ENCODE data around the gene RSPH6A. TPM values are rescaled to one million over a fixed set of nuclear protein-coding genes. Genes with fewer than 3 reads are reported as not detected.

The RSPH6A gene
- not detected for total RNA-seq

DNA sequence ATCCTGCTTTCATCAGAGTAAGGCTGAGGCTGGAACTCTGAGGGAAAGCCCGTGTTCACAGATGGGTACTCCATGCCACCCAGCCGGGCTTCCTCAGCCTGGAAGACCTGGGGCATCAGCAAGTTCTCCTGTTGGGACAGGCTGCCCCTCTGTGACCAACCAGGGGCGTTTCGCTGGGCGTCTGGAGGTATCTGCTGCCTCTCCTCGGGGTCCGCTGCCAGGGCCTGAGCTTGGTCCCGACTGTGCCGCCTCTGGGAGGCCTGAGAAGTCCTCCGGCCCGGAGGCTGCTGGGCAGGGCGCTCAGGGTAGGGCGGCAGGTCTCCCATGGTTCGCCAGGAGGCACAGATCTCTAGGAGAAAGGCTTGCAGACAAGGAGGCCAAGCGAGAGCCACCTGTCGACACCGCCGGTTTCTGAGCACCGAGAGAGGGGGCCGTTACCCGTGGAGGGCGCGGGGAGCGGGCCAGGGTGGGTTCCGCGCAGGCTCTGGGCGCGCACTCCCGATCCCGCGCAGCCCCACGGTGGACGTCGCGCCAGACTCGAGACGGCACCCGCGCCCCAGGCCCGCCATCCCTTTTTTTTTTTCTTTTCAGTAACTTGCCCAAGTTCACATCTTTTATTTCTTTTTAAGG, at the start of gene RSPH6A:
Gene RSPH6A, minus strand, starts transcription at position 458 of the 630 bp plus-strand sequence. Its CDS starts 132 bp downstream, at position 326.
- Histone ChIP-seq H3K27me3 (replicated peaks; ENCODE audit: insufficient read depth) (no peaks in the 10 kb centered on the region), H3K27ac (peak within 1 kb of the TSS; percentile 6 to 22), H3K4me1 (ENCODE audit: control insufficient read depth in 1 of 2, low read depth in 2 of 2) (peaks cover 0 to 17% of the 10 kb centered on the region in 2 donors), H3K36me3 (no peaks in the 10 kb centered on the region), H3K4me3 (peak within 1 kb of the TSS; percentile 63), H3K9me3 (no peaks in the 10 kb centered on the region)
- DNase-seq (ENCODE audit: low spot score) (no peak), ATAC-seq (ENCODE audit: insufficient number of reproducible peaks, low FRiP score, low read depth) (no peak)
- TF ChIP-seq, protein P1, sequence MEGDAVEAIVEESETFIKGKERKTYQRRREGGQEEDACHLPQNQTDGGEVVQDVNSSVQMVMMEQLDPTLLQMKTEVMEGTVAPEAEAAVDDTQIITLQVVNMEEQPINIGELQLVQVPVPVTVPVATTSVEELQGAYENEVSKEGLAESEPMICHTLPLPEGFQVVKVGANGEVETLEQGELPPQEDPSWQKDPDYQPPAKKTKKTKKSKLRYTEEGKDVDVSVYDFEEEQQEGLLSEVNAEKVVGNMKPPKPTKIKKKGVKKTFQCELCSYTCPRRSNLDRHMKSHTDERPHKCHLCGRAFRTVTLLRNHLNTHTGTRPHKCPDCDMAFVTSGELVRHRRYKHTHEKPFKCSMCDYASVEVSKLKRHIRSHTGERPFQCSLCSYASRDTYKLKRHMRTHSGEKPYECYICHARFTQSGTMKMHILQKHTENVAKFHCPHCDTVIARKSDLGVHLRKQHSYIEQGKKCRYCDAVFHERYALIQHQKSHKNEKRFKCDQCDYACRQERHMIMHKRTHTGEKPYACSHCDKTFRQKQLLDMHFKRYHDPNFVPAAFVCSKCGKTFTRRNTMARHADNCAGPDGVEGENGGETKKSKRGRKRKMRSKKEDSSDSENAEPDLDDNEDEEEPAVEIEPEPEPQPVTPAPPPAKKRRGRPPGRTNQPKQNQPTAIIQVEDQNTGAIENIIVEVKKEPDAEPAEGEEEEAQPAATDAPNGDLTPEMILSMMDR (IDR thresholded peaks at IDR 0.05): no peak

DNA sequence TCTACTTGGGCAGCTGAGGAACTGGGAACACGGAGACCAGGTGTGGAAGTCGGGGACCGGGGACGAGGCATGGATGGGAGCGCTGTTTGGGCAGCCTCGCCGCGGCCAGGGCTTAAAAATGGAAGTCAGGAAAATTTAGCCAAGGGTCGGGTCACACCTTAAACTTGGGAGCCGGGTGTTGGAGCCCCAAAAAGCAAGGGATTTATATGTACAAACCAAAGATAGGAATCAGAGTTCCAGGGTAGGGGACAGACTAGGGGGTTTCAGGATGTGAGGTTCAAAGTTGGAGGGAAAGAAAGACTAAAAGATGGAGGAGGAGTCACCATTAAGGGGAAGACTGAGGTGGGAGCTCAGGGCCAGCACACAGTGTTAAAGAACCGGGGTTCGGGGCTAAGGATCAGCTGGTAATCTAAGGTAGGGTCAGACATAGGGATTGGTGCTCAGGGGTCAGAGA, 49.5 kb upstream of the RSPH6A start:
- H3K4me3 ChIP-seq: peak overlapping the region; percentile 85
- no peaks in the 10 kb centered on the region for H3K36me3 ChIP-seq
- TF ChIP-seq, protein P1 (IDR thresholded peaks at IDR 0.05): no peak
- DNase-seq (ENCODE audit: low spot score): no peak
- H3K27ac ChIP-seq: no peak overlapping the region
- H3K27me3 ChIP-seq (replicated peaks; ENCODE audit: insufficient read depth): peaks cover 9% of the 10 kb centered on the region
- H3K9me3 ChIP-seq: no peaks in the 10 kb centered on the region
- no peak for ATAC-seq (ENCODE audit: insufficient number of reproducible peaks, low FRiP score, low read depth)
- H3K4me1 ChIP-seq (ENCODE audit: control insufficient read depth in 1 of 2, low read depth in 2 of 2): peaks cover 13 to 30% of the 10 kb centered on the region in 2 donors

DNA sequence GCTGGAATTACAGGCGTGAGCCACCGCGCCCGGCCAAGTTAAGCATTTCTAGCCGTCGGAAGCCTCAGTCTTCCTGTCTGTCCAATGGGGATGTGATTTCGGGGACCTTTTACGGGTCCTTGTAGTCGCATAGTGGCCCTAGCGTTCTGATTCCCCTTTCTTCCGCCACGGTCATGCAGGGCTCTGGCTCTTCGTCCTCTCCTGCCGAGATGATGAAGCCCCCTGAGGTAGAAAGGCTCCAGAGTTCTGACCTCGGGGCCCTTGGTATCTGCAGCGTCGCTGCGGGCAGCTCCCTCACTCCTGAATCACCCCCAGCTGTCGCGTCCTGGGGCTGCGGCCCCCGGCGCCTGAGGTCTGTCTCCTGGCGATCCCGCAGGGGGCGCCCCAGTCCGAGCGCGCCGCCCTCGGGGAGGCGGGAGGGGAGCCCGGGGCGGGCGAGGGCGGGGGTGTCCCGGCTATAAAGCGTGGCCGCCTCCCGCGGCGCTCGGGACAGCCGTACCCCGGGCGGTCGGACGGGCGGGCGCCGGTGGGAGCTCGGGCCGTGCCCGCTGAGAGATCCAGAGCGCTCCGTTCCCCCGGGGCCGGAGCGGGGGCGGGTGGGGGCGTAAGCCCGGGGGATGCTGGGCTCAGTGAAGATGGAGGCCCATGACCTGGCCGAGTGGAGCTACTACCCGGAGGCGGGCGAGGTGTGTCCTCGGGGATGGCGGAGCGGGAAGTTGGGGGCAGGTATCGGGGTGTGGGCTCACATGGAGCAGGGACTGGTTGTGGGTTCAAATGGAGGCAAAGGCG, 48.9 kb upstream of the RSPH6A start, which contains the start of gene FOXA3:
Gene FOXA3, plus strand, starts transcription at position 487 of the 789 bp plus-strand sequence. Its CDS starts 131 bp downstream, at position 618.
- H3K27me3 ChIP-seq (replicated peaks; ENCODE audit: insufficient read depth): peaks cover 9% of the 10 kb centered on the region
- ATAC-seq (ENCODE audit: insufficient number of reproducible peaks, low FRiP score, low read depth) (no peak), DNase-seq (ENCODE audit: low spot score) (no peak)
- TF ChIP-seq, protein P1 (IDR thresholded peaks at IDR 0.05): peak; percentile 38
- H3K27ac ChIP-seq: no peak within 1 kb of the TSS
- peak within 1 kb of the TSS; percentile 85 for H3K4me3 ChIP-seq
- peaks cover 13 to 30% of the 10 kb centered on the region in 2 donors for H3K4me1 ChIP-seq (ENCODE audit: control insufficient read depth in 1 of 2, low read depth in 2 of 2)
- no peaks in the 10 kb centered on the region for H3K9me3 ChIP-seq
- peaks cover 5% of the 10 kb centered on the region for H3K36me3 ChIP-seq

DNA sequence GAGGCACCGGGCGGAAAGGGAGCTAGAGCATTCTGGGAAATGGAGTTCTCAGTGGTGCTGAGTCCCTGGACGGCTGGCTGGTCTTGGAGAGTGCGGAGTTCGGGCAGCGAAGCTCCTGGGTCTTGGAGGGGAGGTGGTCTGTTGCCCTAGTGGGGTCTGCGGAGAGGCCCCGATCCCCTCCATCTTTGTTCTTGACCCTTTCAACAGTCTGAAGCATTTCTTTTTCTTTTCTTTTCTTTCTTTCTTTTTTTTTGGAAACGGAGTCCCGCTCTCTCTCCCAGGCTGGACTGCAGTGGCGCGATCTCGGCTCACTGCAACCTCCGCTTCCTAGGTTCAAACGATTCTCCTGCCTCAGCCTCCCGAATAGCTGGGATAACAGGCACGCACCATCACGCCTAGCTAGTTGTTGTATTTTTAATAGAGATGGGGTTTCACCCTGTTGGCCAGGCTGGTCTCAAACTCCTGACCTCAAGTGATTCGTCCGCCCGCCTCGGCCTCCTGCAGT, 48.3 kb upstream of the RSPH6A start:
- Histone ChIP-seq H3K27ac (no peak overlapping the region), H3K27me3 (replicated peaks; ENCODE audit: insufficient read depth) (peaks cover 9% of the 10 kb centered on the region), H3K4me3 (peak overlapping the region; percentile 85), H3K9me3 (no peaks in the 10 kb centered on the region), H3K4me1 (ENCODE audit: control insufficient read depth in 1 of 2, low read depth in 2 of 2) (peaks cover 13 to 30% of the 10 kb centered on the region in 2 donors), H3K36me3 (peaks cover 5% of the 10 kb centered on the region)
- no peak for ATAC-seq (ENCODE audit: insufficient number of reproducible peaks, low FRiP score, low read depth)
- DNase-seq (ENCODE audit: low spot score): no peak
- TF ChIP-seq, protein P1 (IDR thresholded peaks at IDR 0.05): no peak
